K562 (cell line): ENCODE measurements around the gene OR13C8. TPM values are rescaled to one million over a fixed set of nuclear protein-coding genes. Genes with fewer than 3 reads are reported as not detected.

Source experiments
- ATAC-seq: fragments of 200-7000 bp; cut with Tn5 transposase; 3 replicates; pipeline ENCODE4 v1.9.1; 2020; ENCODE audit warnings: moderate library complexity
- BruUV-seq: library from RNA; stranded (reverse); fragments of 400-500 nt; replicated peaks from 2 replicates; lab custom pipeline; 2021; lab: Mats Ljungman, UMichigan
- CTCF ChIA-PET: fragments of 300-600 bp; formaldehyde crosslinking; extraction: SDS; loops from one replicate; lab custom pipeline; 2021; ENCODE audit warnings: low intra/inter-chr PET ratio; lab: Yijun Ruan, JAX
- POLR2A ChIA-PET: fragments of 300-600, 350-650 bp; sonication (Branson Sonifier 250); formaldehyde crosslinking; extraction: SDS; loops from one replicate; lab custom pipeline; 2021; ENCODE audit warnings: antibody characterized with exemption, inconsistent platforms; lab: Yijun Ruan, JAX
- DNase-seq, 4 experiments: peaks; one replicate each; pipeline versions ENCODE4 v3.0.0 to v3.0.0-alpha.2; 2011 to 2018; ENCODE audit warnings: low spot score in 3 of 4, mixed read lengths in 3 of 4; ENCODE audit errors: extremely low read depth in 1 of 4
- FAIRE-seq: peaks from 2 replicates; lab custom pipeline; 2011; peaks lifted over from hg19 to GRCh38; lab: Jason Lieb, UNC
- H2AFZ ChIP-seq: 2 replicates; pipeline ENCODE4 v1.6.0; 2011; ENCODE audit warnings: low read depth, low read length, control low read depth, inconsistent platforms
- H3K27ac ChIP-seq: fragments of 200-600 bp; 3 replicates; pipeline ENCODE4 v1.8.0; 2011; ENCODE audit warnings: low read depth, mild to moderate bottlenecking, control low read depth, inconsistent platforms, low read length, moderate library complexity, mixed read lengths; ENCODE audit errors: extremely low read depth
- H3K27me3 ChIP-seq, 2 experiments: fragments of 300-600 bp in 1 of 2; 2 replicates in 1 of 2; 3 replicates in 1 of 2; pipeline versions ENCODE4 v1.6.0 to v1.8.0; 2011; ENCODE audit warnings: inconsistent platforms in 2 of 2, low read length in 2 of 2, mild to moderate bottlenecking in 1 of 2, mixed read lengths in 1 of 2, moderate library complexity in 1 of 2; ENCODE audit not compliant: control insufficient read depth in 2 of 2, insufficient read depth in 2 of 2
- H3K36me3 ChIP-seq: fragments of 300-600 bp; 3 replicates; pipeline ENCODE4 v1.8.0; 2011; ENCODE audit warnings: mild to moderate bottlenecking, low read length, inconsistent platforms; ENCODE audit not compliant: control insufficient read depth, insufficient read depth
- H3K4me1 ChIP-seq, 2 experiments: fragments of 200-600 bp in 1 of 2; replicated peaks in 1 of 2; 2 replicates in 1 of 2; 3 replicates in 1 of 2; pipeline versions ENCODE4 v1.5.1 to v1.8.0; 2011; ENCODE audit warnings: inconsistent platforms in 2 of 2, low read length in 2 of 2, mild to moderate bottlenecking in 1 of 2, mixed read lengths in 1 of 2, moderate library complexity in 1 of 2; ENCODE audit not compliant: control insufficient read depth in 2 of 2, insufficient read depth in 2 of 2
- H3K4me2 ChIP-seq: 2 replicates; pipeline ENCODE4 v1.6.1; 2011; ENCODE audit warnings: low read length, control low read depth, inconsistent platforms, mixed read lengths; ENCODE audit not compliant: insufficient read depth
- H3K4me3 ChIP-seq: fragments of 200-600 bp; sonication (generic), shearing (Covaris generic); 2 replicates; pipeline ENCODE4 v1.5.1; 2016; ENCODE audit warnings: control low read depth, inconsistent platforms
- H3K79me2 ChIP-seq: fragments of 200-600 bp; 3 replicates; pipeline ENCODE4 v1.8.0; 2011; ENCODE audit warnings: low read length, inconsistent platforms; ENCODE audit not compliant: control insufficient read depth, insufficient read depth
- H3K9ac ChIP-seq, 2 experiments: 2 replicates each; pipeline versions ENCODE4 v1.6.0 to v1.6.1; 2011; ENCODE audit warnings: low read depth in 2 of 2, low read length in 2 of 2, control low read depth in 1 of 2, inconsistent platforms in 1 of 2, mild to moderate bottlenecking in 1 of 2, mixed read lengths in 1 of 2; ENCODE audit not compliant: insufficient read depth in 1 of 2
- H3K9me1 ChIP-seq: one replicate; pipeline ENCODE4 v1.6.0; 2011; ENCODE audit warnings: inconsistent platforms, mild to moderate bottlenecking, low read length, moderate library complexity; ENCODE audit not compliant: control insufficient read depth, insufficient read depth
- H3K9me3 ChIP-seq: replicated peaks from 2 replicates; pipeline ENCODE4 v1.5.1; 2011; ENCODE audit warnings: low read depth, low read length, inconsistent platforms; ENCODE audit not compliant: control insufficient read depth, insufficient read depth
- H4K20me1 ChIP-seq: replicated peaks from 2 replicates; pipeline ENCODE4 v1.6.1; 2011; ENCODE audit warnings: low read length, inconsistent platforms, mixed read lengths; ENCODE audit not compliant: control insufficient read depth, insufficient read depth
- CBX5 ChIP-seq: IDR thresholded peaks from 2 replicates; pipeline ENCODE4 v1.6.1; 2014; ENCODE audit warnings: low read depth, borderline replicate concordance
- E4F1 ChIP-seq: fragments of 250-450 bp; sonication (Bioruptor Pico); IDR thresholded peaks from 2 replicates; pipeline ENCODE4 v1.5.0; 2021; ENCODE audit warnings: mild to moderate bottlenecking, borderline replicate concordance
- GMEB1 ChIP-seq: fragments of 250-450 bp; sonication (Bioruptor Pico); IDR thresholded peaks from 2 replicates; pipeline ENCODE4 v1.4.0; 2020; ENCODE audit warnings: mild to moderate bottlenecking
- JUND ChIP-seq, 2 experiments: IDR thresholded peaks; 2 replicates in 1 of 2; 3 replicates in 1 of 2; pipeline ENCODE4 v1.6.1; 2011; ENCODE audit warnings: borderline replicate concordance in 2 of 2, low read depth in 2 of 2, low read length in 2 of 2, improper control_type of control experiment in 1 of 2, missing biosample characterization in 1 of 2, missing genetic modification characterization in 1 of 2, missing genetic modification reagents in 1 of 2
- MAFG ChIP-seq: fragments of 450-650 bp; conservative IDR thresholded peaks from 2 replicates; pipeline ENCODE4 v1.6.1; 2016; ENCODE audit warnings: missing genetic modification characterization, missing compliant biosample characterization
- MCM5 ChIP-seq: fragments of 450-650 bp; IDR thresholded peaks from 2 replicates; pipeline ENCODE4 v1.6.1; 2016; ENCODE audit warnings: low read depth
- MED1 ChIP-seq: sonication (generic); formaldehyde crosslinking; IDR thresholded peaks from 2 replicates; pipeline ENCODE4 v1.8.1; 2023; ENCODE audit warnings: missing genetic modification reagents, borderline replicate concordance
- SP2 ChIP-seq: IDR thresholded peaks from 2 replicates; pipeline ENCODE4 v1.6.1; 2011; ENCODE audit warnings: mild to moderate bottlenecking, low read depth, low read length, moderate library complexity; ENCODE audit not compliant: poor library complexity, severe bottlenecking; ENCODE audit errors: extremely low read depth
- THAP7 ChIP-seq: fragments of 250-450 bp; sonication (Bioruptor Pico); IDR thresholded peaks from 2 replicates; pipeline ENCODE4 v1.5.0; 2021
- ZC3H8 ChIP-seq: fragments of 450-650 bp; IDR thresholded peaks from 2 replicates; pipeline ENCODE4 v1.6.1; 2017
- WGBS: fragments of 100-300 bp; shearing (Covaris generic); methylation state at CpG from one replicate; pipeline ENCODE4 v1.1.6; 2016; ENCODE audit warnings: low coverage, mixed read lengths; ENCODE audit not compliant: insufficient coverage; ENCODE audit errors: missing lambda C conversion rate; 5-methylcytosine and 5-hydroxymethylcytosine counted together
- in situ Hi-C: fragments of 300-500 bp; cut with MboI; formaldehyde crosslinking; loops from 4 replicates; pipeline ENCODE4 v1.15.0; 2018; ENCODE audit warnings: inconsistent platforms, mixed read lengths
- intact Hi-C: fragments of 100-400 bp; cut with micrococcal nuclease; formaldehyde crosslinking; loops from 2 replicates; pipeline ENCODE4 v1.14.2; 2022
- polyA plus RNA-seq, 8 experiments: library from polyadenylated mRNA; depleted of rRNA in 4 of 8; stranded (reverse) in 5 of 8; unstranded in 3 of 8; fragments of >200 nt; fragmentation: Nextera tagmentation in 2 of 8; fragmentation: Illumina TruSeq in 1 of 8; extraction: Ambion mirVana in 2 of 8; extraction: Trizol in 1 of 8; gene quantifications; 2 replicates each; pipeline versions ENCODE4 v1.2.1 to v1.2.3, GENCODE V29; 2011 to 2014; ENCODE audit warnings: inconsistent platforms in 1 of 8, missing spikeins in 1 of 8
- total RNA-seq, 7 experiments: library from RNA; depleted of rRNA in 6 of 7; stranded (reverse); fragments of >200 nt in 6 of 7; fragmentation: Illumina TruSeq in 2 of 7; extraction: Trizol in 2 of 7; gene quantifications; 2 replicates each; pipeline versions ENCODE4 v1.2.1 to v1.2.3, GENCODE V29; 2011 to 2021; ENCODE audit warnings: low replicate concordance in 1 of 7
- TF ChIP-seq, protein P1 (sequence below): sonication (generic); formaldehyde crosslinking; IDR thresholded peaks from 2 replicates; pipeline ENCODE4 v1.9.0; 2022; ENCODE audit warnings: mild to moderate bottlenecking, missing genetic modification reagents

The OR13C8 gene
- total and polyA plus RNA-seq, 9 of the 15 experiments (the other 6 are each of a cell fraction or from before 2014, with no cell fraction given): not detected

DNA sequence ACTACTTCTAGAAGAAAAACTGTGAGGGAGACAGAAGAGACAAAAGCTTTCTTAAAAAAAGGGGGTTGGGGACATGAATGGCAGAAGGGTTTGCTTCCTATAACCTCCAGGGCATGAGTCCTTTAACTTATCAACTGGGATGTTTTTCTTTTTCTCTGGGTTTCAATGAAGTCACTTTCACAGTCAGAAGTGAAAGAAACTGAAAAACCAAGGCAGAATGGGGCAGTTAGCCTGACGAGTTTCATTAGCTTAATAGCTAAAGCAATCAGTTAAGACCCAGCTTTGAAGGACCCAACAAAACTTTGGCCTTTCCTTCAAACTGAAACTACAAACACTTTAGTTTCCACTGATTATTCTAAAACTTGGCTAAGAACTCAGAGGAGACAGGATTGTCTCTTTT is 4.6 kb upstream of the OR13C8 start (continued):
- TF ChIP-seq GMEB1 (CRISPR knock-in tag) (no peak), SP2 (no peak), E4F1 (CRISPR knock-in tag) (no peak)
- TF ChIP-seq, protein P1, sequence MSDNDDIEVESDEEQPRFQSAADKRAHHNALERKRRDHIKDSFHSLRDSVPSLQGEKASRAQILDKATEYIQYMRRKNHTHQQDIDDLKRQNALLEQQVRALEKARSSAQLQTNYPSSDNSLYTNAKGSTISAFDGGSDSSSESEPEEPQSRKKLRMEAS (CRISPR knock-in tag): no peak
- TF ChIP-seq, all 486 proteins: peak for 0

DNA sequence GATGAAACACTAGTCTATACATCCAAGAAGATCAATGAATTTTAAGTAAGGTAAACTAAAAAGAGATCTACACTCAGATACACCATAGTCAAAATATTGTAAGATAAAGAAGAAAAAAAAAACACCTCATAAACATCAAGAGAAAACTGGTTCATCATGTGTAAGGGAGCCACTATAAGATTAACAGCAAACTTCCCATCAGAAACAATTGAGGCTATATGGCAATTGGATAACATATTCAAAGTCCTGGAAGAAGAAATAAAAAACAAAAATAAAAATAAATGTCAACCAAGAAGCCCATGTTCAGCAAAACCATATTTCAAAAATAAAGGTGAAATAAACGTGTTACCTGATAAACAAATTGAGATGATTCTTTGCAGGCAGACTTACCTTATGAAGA is 3.6 kb downstream of the OR13C8 start:
- intact Hi-C loops: no loop called here
- BruUV-seq: no TSS peak
- Histone ChIP-seq H4K20me1 (no peaks in the 10 kb centered on the region), H3K9ac (no peak overlapping the region), H3K4me3 (no peak overlapping the region)
- FAIRE-seq: no peak
- POLR2A ChIA-PET: no interaction called here
- no peak for TF ChIP-seq MED1 (CRISPR knock-in tag)
- no peak for TF ChIP-seq JUND (IDR thresholded peaks at IDR 0.05; ENCODE audit: borderline replicate concordance, low read depth, low read length)
- no peak for TF ChIP-seq JUND (tag; IDR thresholded peaks at IDR 0.05; ENCODE audit: borderline replicate concordance, low read depth, low read length)
- no peak for TF ChIP-seq MAFG (tag)
- TF ChIP-seq MCM5: no peak
- no peak for TF ChIP-seq THAP7 (CRISPR knock-in tag)
- no peak for TF ChIP-seq ZC3H8
- TF ChIP-seq CBX5: 0 out of 2 replicates have a peak, but pooled peaks have one; percentile 40
- TF ChIP-seq, all 486 proteins: peak for 1
- Histone ChIP-seq H3K4me2 (no peak overlapping the region), H3K9me3 (no peaks in the 10 kb centered on the region), H3K36me3 (no peaks in the 10 kb centered on the region), H3K27ac (no peak overlapping the region), H3K4me1 (no peaks in the 10 kb centered on the region), H3K9me1 (no peaks in the 10 kb centered on the region), H2AFZ (no peak overlapping the region), H3K79me2 (no peaks in the 10 kb centered on the region), H3K27me3 (no peaks in the 10 kb centered on the region)
- WGBS: 5% methylated on average over 1 of the region's 1 CpG
- DNase-seq (no peak), ATAC-seq (no peak)
- CTCF ChIA-PET: no interaction called here
- in situ Hi-C loops: no loop called here
